SIG-M5 treated with dmso at 0.1 percent for 504 hours (cell line): Measurements from ENCODE around the gene COL23A1.
A peak's percentile ranks its signal among the peaks of the same experiment; 100 is the strongest.
"Not testable (repeated sequence)": the region's sequence is repeated elsewhere in the genome, so short reads cannot be mapped to it uniquely, and the experiment has no call there.

ENCODE experiments used
- DNase-seq: peaks from one replicate; lab custom pipeline; 2025; ENCODE audit not compliant: unreplicated experiment; lab: John Stamatoyannopoulos, UW

The COL23A1 gene

DNA sequence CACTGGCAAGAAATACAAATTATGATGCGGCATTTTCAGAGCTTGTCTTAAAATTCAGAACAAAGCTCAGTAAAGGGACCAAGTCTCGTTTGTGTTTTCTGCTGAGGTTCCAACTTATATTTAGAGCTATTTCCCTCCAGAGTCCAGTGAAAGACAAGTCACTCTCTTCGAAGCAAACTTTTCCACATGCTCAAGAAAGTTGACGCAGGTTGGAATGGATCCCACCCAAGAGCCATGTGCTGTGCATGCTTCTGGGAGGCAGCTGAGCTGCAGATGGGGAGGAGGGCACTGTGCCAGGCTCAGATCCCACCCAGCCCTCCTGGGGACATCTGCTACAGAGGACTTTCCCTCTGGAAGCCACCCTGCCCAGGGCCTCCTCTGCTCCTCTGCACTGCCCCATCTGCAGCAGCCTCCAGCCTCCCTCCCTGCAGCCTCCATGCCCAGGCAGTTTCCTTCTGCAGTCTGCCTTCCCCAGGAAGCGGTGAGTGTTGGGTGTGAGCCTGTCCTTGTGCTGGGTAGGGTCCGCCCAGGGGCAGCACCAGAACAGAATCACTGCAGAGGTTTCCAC lies 75.3 kb downstream of the COL23A1 start:
- no peak for DNase-seq

DNA sequence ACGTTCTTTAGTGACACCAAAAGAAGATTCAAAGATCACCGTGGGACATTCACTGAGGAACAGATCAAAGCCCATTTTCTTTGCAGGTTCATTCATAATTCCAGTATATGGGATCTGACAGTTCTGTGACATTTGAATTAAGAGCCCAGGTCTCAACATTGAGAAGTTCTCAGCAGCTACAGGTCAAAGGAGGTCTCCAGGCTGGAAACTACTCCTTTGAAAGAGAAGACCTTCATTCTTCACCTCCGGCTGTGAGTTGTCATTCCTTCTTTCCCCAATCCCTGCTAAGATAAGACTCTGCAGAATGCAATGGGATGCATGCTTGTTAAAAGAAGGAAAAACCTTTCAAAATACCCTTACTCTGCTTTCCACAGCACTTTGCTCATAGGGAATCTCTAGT lies 79.0 kb downstream of the COL23A1 start:
- no peak for DNase-seq

DNA sequence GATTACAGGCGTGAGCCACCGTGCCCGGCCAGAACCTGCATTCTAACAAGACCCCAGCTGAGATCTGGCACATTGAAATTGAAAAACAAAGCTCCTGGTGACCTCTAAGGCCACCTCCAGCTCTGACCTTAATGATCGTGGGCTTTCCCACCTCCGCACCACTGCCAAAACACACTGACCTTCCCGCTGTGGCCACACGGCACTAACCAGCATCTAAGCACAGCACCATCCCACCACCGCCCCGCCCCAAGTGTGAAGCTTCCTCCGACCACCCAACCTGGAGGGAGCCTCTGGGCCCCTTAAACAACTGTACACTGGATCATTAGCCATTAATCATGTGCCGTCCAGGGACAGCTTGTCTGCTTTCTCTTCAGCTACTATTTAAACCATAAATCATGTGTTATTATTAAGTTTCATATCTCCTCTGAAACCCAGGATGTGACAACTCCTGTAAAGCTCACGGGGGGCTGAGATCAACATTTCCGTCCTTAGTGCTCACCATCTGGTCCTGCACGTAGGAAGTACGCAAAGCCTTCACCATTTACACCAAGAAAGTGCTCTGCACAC lies 80.6 kb downstream of the COL23A1 start:
- no peak for DNase-seq

DNA sequence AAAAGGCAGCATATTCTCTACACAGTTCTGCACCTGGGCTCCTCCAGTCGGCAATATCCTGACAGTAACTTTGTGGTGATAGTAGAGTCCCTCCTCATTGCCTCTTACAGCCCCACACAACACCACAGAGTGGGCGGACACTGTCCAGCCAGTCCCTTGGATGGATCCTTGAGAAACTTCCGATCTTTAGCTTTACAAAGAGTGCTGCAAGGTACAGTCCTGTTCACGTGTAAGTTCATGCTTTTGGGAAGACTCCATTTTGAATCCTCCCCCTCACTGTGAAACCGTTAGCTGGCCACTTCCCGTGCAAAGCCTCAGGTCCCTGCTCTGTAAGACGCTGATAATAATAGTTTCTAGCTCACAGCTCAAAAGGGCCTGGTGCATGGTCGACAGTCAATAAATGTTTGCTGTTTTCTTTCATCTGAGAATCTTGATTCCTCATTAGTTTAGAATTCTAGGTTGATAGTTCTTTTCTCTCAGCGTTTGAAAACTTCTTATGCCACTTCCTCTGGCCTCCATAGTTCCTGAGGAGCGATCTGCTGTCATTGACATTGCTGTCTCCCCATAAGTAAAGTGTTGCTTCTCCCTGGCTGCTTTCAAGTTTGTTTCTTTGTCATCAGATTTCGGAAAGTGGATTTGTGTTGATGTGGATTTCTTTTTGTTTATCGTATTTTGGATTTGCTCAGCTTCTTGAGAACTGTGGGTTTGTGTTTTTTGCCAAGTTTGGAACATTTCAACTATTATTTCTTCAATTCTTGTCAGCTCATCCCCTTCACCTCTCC lies 82.9 kb downstream of the COL23A1 start:
- DNase-seq: no peak

DNA sequence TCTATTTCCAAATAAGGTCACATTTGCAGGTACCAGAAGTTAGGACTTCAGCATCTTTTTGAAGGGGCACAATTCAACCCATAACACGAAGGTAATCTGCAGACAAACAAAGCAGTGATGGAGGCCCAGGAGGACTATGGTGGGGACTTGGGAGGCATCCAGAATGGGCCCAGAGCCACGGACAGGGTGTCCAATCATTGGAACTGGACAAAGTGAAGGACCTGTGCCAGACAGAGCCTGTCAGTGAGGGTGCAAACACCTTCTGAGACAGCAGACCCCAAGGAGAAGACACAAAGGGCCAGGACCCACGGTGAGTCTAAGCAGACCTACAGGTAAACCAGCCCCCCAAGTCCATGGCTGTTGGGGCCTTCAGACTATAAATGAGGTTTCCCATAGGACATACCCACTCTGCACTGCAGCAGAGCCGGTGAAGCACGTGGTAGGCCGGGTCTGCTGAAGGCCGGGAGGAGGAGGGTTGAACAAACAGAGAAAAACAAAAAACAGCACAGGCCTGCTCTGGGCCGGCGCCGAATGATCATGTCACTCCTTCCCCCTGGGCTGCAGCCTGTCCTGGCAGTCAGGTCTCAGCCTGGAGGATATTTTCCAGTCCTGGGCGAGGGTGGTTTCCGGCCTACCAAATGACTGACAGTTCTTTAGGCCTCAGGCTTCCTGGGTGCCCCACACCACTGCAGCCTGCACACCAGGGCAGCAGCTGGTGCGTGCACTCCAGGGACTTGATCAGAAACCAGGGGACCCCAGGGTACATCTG lies 84.4 kb downstream of the COL23A1 start:
- DNase-seq: no peak

DNA sequence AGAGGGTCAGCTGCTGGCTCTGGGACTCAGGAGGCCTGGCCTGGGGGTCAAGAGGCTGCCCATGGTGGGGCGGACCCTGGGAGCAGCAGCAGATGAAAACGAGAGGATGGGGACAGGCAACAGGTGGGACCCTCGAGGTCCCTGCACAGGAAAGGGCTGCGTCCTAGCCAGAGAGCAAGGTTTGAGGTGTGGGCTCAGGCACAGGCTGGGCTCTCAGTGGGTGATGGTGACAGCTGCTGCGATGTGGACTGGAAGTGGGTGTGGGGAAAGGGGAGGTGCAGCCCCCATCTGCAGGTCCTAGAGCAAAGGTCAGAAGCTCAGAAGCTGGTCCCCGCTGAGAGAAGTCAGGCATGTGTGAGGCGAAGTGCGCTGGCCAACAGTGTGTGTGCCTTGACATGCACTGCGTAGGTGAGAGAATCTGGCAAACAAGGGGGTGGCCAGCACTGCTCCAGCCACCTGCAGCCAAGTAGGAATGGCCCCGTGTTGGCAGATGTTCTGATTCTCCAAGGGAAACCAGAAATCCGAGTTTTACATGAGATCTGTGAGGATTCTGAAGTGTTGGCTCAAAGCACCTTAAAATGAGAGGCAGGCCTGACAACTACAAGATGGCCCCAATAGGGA lies 85.7 kb downstream of the COL23A1 start:
- DNase-seq: no peak

DNA sequence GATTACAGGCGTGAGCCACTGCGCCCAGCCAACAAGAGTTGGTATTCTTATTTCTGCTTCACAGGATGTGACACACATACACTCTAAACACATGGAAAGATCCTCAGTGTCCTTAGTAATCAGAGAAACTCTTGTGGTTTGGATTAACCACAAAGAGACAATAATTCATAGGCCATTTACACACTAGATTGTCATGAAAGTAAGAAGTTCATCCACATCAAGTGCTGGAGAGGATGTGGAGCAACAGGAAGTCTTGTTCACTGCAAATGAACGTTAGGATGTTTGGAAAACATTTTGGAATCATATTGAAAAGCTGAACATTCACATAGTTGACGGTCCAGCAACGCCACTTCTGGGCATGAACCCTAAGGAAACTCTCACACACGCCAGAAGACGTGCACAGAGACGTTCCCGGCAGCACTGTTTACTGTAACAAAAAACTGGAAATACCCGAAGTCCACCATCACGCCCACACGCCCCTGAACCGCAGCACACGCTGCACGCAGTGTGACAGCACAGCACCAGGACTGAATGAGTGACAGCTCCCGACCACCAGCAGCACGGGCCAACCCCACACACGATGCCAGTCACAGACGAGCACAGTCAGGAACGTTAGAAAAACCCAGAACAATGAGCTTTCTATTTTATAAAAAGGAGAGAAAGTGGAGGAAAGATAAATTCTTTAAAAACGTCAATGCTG lies 87.6 kb downstream of the COL23A1 start:
- DNase-seq: no peak

DNA sequence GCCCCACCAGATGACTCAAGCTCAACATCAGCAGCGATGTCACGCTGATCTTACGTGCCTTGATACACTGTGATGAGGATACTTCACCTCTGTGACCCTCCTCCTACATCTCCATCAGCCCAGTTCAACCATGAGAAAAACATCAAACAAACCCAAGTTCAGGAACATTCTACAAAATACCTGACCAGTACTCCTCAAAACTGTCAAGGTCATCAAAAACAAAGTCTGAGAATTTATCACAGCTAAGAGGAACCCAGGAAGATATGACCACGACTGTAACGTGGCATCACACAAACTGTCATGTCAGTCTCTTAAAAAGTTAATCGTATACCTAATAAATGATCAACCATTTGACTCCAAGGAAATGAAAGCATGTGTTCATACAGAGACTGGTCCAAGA lies 90.8 kb downstream of the COL23A1 start:
- DNase-seq: no peak

DNA sequence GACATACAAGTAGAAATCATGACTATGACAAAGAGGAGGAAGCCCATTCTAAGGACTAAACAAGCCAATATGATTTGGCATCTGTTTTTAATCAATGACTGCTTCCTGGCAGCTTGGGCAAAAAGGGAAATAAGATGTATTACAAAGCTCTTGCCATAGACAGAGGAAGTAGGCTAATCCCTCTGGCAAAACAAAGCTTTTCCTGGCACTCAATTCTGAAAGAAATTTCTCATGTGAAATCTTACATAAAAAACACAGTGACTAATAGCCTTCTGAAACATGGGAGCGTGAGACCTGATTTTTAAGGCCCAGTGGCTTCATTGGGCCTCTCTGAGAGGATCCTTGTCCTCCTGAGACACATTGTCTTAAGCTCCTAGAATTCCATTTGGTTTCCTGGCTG lies 93.6 kb downstream of the COL23A1 start:
- DNase-seq: peak; percentile 48

DNA sequence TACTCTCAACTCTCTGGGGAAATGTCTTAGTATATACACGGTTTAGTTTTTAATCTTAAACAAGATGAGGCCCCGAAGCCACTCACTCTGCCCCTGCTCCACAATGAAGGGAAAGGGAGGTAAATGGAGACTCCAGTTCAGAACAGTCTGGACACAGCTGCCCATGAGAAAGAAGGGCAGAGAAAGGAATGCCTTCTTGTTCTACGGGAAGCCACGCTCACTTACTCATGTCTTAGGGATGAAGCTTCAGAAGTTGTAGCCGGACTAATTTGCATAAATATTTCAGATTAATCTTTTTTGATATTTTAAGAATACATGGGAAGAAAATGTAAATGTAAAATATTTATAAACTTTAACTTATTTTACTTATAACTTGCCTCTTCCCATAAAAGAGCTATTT lies 94.0 kb downstream of the COL23A1 start:
- DNase-seq: no peak

DNA sequence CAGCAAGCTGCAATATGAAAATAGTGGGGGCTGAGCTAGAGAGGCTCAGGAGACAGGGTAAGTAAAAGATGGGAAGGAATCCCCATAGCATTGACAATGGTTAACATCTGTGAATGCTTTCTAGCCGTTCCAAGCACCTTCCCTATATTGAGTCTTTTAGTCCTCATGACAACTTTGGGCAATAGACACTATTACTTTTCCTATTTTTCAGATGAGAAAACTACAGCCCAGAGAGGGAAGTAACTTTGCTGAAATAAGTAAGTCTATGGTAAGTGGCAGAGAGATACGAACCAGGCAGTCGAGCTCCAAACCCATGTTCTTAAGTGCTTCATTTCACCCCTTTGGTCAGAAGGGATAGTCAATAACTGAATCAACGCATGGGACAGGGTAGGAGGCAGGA lies 94.5 kb downstream of the COL23A1 start:
- no peak for DNase-seq

DNA sequence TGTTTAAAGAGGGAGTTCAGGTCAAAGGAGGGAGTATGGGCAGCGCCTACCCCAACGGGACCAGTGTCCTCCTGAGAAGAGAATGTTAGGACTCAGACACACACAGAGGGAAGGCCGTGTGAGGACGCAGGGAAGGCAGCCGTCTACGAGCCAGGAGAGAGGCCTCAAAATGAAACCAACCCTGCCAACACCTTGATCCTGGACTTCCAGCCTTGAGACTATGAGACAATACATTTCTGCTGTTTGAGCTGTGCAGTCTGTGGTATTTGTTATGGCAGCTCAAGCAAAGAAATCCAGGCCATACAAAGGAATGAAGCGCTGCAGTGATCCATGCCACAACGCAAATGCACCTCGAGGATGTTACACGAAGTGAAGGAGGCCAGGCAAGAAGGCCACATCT lies 97.9 kb downstream of the COL23A1 start:
- no peak for DNase-seq

DNA sequence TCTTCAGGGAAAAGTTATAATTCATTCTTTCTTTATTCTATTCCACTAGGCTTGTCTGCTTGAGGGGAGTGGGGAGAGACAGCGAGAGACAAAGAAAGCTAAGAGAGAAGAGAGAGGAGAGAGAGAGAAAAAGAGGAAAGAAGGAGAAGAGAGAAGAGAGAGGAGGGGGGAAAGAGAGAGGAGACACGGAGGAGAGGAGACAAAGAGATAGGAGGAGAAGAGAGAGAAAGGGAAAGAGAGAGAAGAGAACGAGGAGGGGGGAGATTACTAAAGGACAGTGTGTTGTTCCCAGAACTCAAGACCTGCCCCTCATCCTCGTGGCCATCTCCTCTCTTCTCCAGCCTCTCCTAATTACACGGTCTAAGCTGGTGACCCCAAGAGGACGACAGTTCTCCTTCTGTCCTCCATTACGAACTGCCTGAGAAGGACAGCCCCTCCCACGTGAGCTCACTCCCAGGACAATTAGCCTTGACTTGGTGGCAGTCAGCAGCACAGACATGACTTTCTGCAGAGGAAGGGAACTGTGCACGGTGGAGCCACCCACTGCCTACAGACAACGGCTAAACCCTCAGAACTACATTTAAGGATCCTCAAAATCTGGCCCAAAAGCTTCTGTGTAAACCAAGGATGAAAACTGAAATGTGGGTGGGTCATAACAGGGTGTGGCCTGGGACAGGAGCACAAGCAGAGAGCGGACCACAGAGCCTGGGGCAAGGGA lies 99.1 kb downstream of the COL23A1 start:
- DNase-seq: peak; percentile 89

DNA sequence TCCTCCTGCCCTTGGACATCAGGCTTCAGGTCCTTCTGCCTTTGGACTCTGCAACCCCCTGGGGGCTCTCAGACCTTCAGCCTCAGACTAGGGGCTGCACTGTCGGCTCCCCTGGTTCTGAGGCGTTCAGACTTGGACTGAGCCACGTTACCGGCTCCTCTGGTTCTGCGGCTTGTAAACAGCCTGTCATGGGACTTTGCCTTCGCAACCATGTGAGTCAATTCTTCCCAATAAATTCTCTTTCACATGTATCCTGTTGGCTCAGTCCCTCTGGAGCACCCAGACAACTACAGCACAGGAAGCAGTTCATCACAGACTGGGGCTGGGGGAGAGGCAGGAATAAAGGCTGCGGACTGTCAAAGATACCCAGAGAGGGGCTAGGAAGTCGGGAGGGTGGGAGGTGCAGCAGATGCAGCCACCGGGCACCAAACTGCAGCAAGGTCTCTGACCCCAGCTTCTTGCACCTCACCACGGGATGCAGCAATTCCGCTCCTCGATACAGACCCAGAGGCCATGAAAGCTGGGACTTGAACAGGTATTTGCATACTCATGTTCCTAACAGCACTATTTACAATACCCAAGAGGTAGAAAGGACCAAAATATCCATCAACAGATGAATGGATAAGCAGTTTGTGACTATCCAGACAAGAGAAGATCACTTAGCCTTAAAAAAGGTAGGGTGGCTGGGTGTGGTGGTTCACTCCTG lies 100.8 kb downstream of the COL23A1 start:
- DNase-seq: peak; percentile 61

DNA sequence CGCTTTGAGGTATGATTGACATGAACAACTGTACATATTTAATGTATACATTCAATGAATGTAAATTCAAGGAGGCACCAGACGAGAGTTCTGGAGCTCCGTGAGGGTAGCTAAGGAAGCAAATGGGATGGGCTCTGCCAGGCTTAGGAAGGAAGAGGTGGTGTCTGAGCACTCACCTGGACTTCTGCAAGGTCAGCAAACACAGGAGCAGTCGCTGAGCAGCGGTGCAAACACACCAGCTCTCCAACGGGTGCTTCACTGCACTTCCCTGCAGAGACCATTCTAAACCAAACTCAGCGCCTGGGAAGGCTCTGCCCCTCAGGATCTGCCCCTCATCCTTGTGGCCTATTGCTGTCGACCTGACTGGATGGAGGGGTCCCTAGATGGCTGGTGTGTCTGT lies 101.5 kb downstream of the COL23A1 start:
- peak; percentile 89 for DNase-seq

DNA sequence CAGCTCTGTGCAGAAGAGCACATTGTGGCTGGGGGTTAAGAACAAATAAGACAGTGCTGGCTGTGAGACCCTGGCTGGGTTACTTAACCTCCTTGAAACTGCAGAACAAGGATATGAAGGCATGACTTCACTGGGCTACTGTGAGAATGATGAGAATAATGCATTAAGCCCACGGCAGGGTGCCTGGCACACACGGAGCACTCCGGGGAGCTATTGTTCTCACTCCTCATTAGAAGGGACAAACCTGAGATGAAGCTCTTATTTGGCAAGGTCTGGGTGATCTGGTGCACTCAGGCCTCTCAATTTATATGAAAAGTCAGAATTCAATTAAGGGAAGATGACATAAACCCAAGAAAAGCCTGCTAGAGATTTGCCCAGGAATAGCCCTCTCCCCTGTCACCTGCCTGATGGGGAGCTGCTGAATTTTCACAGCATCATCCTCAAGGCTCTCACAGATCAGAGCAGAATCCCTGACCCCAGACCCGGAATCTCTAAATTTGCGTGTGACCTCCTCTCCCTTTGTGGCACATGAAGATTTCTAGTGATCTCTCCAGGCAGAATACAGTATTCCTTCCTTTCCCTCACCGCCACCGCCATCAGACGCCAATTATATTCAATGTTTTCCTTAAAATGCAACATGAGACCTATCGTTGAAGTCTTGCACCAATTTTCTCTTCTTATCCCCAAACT lies 102.1 kb downstream of the COL23A1 start:
- peak; percentile 39 for DNase-seq

DNA sequence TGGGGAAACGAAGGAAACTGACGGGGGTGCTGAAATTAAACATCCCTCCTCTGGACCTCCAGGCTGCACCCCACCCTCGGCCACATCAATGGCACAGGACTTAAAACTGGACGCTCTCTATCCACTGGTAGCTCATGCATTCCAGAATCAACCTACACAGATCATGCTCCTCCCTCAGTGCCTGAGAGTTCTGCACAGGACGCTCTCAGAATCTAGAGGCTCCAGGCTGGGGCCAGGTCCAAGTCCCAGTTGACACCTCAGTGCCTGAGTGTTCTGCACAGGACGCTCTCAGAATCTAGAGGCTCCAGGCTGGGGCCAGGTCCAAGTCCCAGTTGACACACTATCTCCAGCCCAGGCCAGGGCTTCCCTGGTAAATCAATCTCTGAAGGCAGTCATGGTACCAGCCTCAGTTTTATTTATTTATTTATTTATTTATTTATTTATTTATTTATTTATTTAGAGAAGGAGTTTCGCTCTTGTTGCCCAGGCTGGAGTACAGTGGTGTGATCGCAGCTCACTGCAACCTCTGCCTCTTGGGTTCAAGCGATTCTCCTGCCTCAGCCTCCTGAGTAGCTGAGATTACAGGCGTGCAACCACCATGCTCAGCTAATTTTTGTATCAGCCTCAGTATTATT lies 103.2 kb downstream of the COL23A1 start:
- DNase-seq: not testable (repeated sequence)

DNA sequence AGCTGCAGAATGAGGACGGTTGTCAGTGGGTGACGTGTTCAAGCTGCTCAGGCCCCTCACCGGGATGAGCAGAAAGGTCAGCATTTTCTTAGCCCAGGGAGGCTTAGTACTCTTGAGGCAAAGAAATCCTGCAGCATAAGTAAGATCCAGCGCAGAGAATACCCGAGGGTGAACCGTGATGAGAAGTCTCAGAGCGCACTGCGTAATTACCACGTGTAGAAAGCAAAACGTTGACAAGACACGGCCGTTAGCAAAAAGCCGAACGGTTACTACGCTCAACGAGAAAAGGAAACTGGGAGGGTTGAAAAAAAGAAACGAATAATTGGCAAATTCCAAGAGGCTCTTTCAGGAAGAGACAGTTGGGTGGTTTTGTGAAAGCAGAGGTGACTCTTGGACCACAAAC lies 104.0 kb downstream of the COL23A1 start:
- DNase-seq: peak; percentile 90
